ENCODE measurements around the gene ZNF674. TPM values are rescaled to one million over a fixed set of nuclear protein-coding genes. Genes with fewer than 3 reads are reported as not detected.

The ZNF674 gene
- total RNA-seq, 2 donors from 2014 or later = 4.4 to 4.6 TPM

DNA sequence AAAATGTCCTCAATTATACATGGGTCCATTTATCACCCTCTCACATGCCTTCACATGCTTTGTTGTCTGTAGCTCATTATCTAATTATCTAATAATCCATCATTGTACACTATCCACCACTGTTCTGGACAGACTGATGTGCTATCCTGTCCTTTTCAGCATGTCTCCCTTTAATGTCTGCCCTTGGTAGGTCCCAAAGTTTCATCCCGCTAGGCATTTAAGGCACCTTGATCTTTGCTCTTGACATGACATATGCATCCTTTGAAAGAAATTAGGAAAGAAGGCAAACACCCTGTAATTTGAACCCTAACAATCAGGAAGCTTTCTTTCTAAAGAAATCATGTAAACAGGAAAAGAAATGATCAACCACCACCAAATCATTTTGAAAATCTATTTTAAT is 34.0 kb upstream of the ZNF674 start:
- H3K4me3 Mint-ChIP-seq = no peak overlapping the region
- WGBS, 2 experiments (ENCODE audit: insufficient coverage in 1 of 2, insufficient read length in 1 of 2) = 83% methylated on average over 1 of the region's 1 CpG; no CpG with 5 or more reads in 1 of the 2 experiments

GRCh38 chrX:46577221-46578005 is 32.2 kb upstream of the ZNF674 start:
- Histone ChIP-seq H3K9me3 (ENCODE audit: control insufficient read depth, low read length) (no peaks in the 10 kb centered on the region), H3K4me1 (ENCODE audit: control insufficient read depth, insufficient read depth, low read length) (no peaks in the 10 kb centered on the region), H3K27ac (ENCODE audit: low read depth, low read length) (no peak overlapping the region), H3K4me3 (ENCODE audit: low read length) (no peak overlapping the region), H3K9ac (ENCODE audit: extremely low read depth, low read length, poor library complexity, severe bottlenecking) (no peak overlapping the region), H3K36me3 (ENCODE audit: control insufficient read depth, insufficient read depth, low read length) (no peaks in the 10 kb centered on the region), H3K27me3 (ENCODE audit: control insufficient read depth, insufficient read depth, low read length, poor library complexity, severe bottlenecking) (peaks cover 9% of the 10 kb centered on the region)
- no peak for DNase-seq
- H3K27me3 Mint-ChIP-seq (ENCODE audit: insufficient read depth) = peaks cover 13% of the 10 kb centered on the region
- no peak overlapping the region for H3K4me3 Mint-ChIP-seq
- TF ChIP-seq CTCF (conservative IDR thresholded peaks at IDR 0.05) = no peak
- peaks cover 9% of the 10 kb centered on the region for H3K4me1 Mint-ChIP-seq
- no peak overlapping the region for H3K27ac Mint-ChIP-seq
- peaks cover 2% of the 10 kb centered on the region for H3K36me3 Mint-ChIP-seq (ENCODE audit: low read depth)
- peaks cover 53% of the 10 kb centered on the region for H3K9me3 Mint-ChIP-seq
- WGBS, 2 experiments (ENCODE audit: insufficient coverage in 1 of 2, insufficient read length in 1 of 2) = 75% methylated on average over 6 of the region's 7 CpGs; no CpG with 5 or more reads in 1 of the 2 experiments

More for the DNA sequence above, 34.0 kb upstream of the ZNF674 start:
- Mint-ChIP-seq H3K9me3 (peaks cover 55% of the 10 kb centered on the region), H3K27me3 (ENCODE audit: insufficient read depth) (peaks cover 12% of the 10 kb centered on the region), H3K4me1 (peaks cover 9% of the 10 kb centered on the region), H3K27ac (no peak overlapping the region), H3K36me3 (ENCODE audit: low read depth) (peaks cover 2% of the 10 kb centered on the region)
- Histone ChIP-seq H3K4me3 (ENCODE audit: low read length) (no peak overlapping the region), H3K27me3 (ENCODE audit: control insufficient read depth, insufficient read depth, low read length, poor library complexity, severe bottlenecking) (peaks cover 9% of the 10 kb centered on the region), H3K4me1 (ENCODE audit: control insufficient read depth, insufficient read depth, low read length) (no peaks in the 10 kb centered on the region), H3K27ac (ENCODE audit: low read depth, low read length) (no peak overlapping the region), H3K9me3 (ENCODE audit: control insufficient read depth, low read length) (no peaks in the 10 kb centered on the region), H3K36me3 (ENCODE audit: control insufficient read depth, insufficient read depth, low read length) (no peaks in the 10 kb centered on the region), H3K9ac (ENCODE audit: extremely low read depth, low read length, poor library complexity, severe bottlenecking) (no peak overlapping the region)
- no peak for TF ChIP-seq CTCF (conservative IDR thresholded peaks at IDR 0.05)
- no peak for DNase-seq

- no peak overlapping the region for H3K27ac Mint-ChIP-seq
- Histone ChIP-seq H3K4me3 (ENCODE audit: low read length) (peak overlapping the region; percentile 66), H3K9me3 (ENCODE audit: control insufficient read depth, low read length) (no peaks in the 10 kb centered on the region), H3K27me3 (ENCODE audit: control insufficient read depth, insufficient read depth, low read length, poor library complexity, severe bottlenecking) (peaks cover 9% of the 10 kb centered on the region), H3K4me1 (ENCODE audit: control insufficient read depth, insufficient read depth, low read length) (no peaks in the 10 kb centered on the region), H3K27ac (ENCODE audit: low read depth, low read length) (no peak overlapping the region), H3K9ac (ENCODE audit: extremely low read depth, low read length, poor library complexity, severe bottlenecking) (no peak overlapping the region), H3K36me3 (ENCODE audit: control insufficient read depth, insufficient read depth, low read length) (no peaks in the 10 kb centered on the region)
- DNase-seq = no peak
- H3K4me1 Mint-ChIP-seq = peaks cover 18% of the 10 kb centered on the region
- WGBS, 2 experiments (ENCODE audit: insufficient coverage in 1 of 2, insufficient read length in 1 of 2) = 97% methylated on average over 3 of the region's 3 CpGs; no CpG with 5 or more reads in 1 of the 2 experiments
- peaks cover 13% of the 10 kb centered on the region for H3K27me3 Mint-ChIP-seq (ENCODE audit: insufficient read depth)
- peak overlapping the region; percentile 58 for H3K4me3 Mint-ChIP-seq
- peaks cover 56% of the 10 kb centered on the region for H3K9me3 Mint-ChIP-seq
- H3K36me3 Mint-ChIP-seq (ENCODE audit: low read depth) = peaks cover 2% of the 10 kb centered on the region
- no peak for TF ChIP-seq CTCF (conservative IDR thresholded peaks at IDR 0.05)
Measured at GRCh38 chrX:46576458-46576857, 31.2 kb upstream of the ZNF674 start.

Measured in endodermal cell (in vitro differentiated cells).